Measurements from ENCODE around the gene SND1.

DNA sequence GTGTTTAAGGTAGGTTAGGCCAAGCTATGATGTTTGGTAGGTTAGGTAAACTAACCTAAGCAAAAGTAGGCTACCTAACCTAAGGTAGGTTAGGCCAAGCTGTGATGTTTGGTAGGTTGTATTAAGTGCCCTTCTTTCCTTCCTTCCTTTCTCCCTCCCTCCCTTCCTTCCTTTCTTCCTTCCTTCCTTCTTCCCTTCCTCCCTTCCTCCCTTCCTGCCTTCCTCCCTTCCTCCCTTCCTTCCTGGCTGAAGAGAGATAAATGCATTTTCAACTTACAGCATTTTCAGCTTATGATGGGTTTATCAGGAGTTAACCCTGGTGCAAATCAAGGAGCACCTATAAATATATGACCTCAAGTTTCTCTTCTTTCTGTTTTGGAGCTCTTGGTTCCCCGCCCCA is 56.2 kb downstream of the SND1 start:
- TF ChIP-seq EZH2 (IDR thresholded peaks at IDR 0.05) = no peak
- no peak for TF ChIP-seq POLR2AphosphoS5 (IDR thresholded peaks at IDR 0.05; ENCODE audit: borderline replicate concordance, low read depth, low read length)
- TF ChIP-seq FOXP2 (optimal IDR thresholded peaks at IDR 0.05; ENCODE audit: control extremely low read depth, extremely low read length, insufficient read depth) = no peak
